Mesendoderm (in vitro differentiated cells): ENCODE results near the gene CLRN2.

ENCODE experiments used
- DNase-seq: peaks from one replicate; pipeline ENCODE4 v3.0.0; 2013
- H2AK5ac ChIP-seq: 2 replicates; pipeline ENCODE4 v1.6.1; 2013; ENCODE audit warnings: low read length, inconsistent platforms
- H2BK120ac ChIP-seq: 2 replicates; pipeline ENCODE4 v1.6.1; 2013; ENCODE audit warnings: low read depth, mild to moderate bottlenecking, low read length, moderate library complexity, mixed read lengths
- H2BK15ac ChIP-seq: replicated peaks from 2 replicates; pipeline ENCODE4 v1.6.1; 2013; ENCODE audit warnings: low read depth, mild to moderate bottlenecking, moderate library complexity
- H2BK5ac ChIP-seq: 2 replicates; pipeline ENCODE4 v1.6.1; 2013; ENCODE audit warnings: low read length, inconsistent platforms
- H3K18ac ChIP-seq: 2 replicates; pipeline ENCODE4 v1.6.1; 2013; ENCODE audit warnings: mild to moderate bottlenecking, low read length, mixed read lengths
- H3K23ac ChIP-seq: one replicate; pipeline ENCODE4 v1.6.1; 2013; ENCODE audit warnings: low read length
- H3K27ac ChIP-seq: 2 replicates; pipeline ENCODE4 v1.5.1; 2013; ENCODE audit warnings: low read depth, mild to moderate bottlenecking, inconsistent platforms, low read length, moderate library complexity
- H3K27me3 ChIP-seq: 2 replicates; pipeline ENCODE4 v1.6.1; 2013; ENCODE audit warnings: low read length, control low read depth, mild to moderate bottlenecking, inconsistent platforms; ENCODE audit not compliant: insufficient read depth, poor library complexity
- H3K36me3 ChIP-seq: 2 replicates; pipeline ENCODE4 v1.6.1; 2013; ENCODE audit warnings: low read length, inconsistent platforms; ENCODE audit not compliant: control insufficient read depth, insufficient read depth
- H3K4ac ChIP-seq: one replicate; pipeline ENCODE4 v1.6.1; 2013; ENCODE audit warnings: low read depth, mild to moderate bottlenecking, low read length, moderate library complexity
- H3K4me1 ChIP-seq: 2 replicates; pipeline ENCODE4 v1.6.1; 2013; ENCODE audit warnings: low read depth, low read length, inconsistent platforms; ENCODE audit not compliant: control insufficient read depth
- H3K4me2 ChIP-seq: 2 replicates; pipeline ENCODE4 v1.6.1; 2013; ENCODE audit warnings: low read length
- H3K4me3 ChIP-seq: 2 replicates; pipeline ENCODE4 v1.5.1; 2013; ENCODE audit warnings: mild to moderate bottlenecking, low read length
- H3K56ac ChIP-seq: one replicate; pipeline ENCODE4 v1.6.1; 2013; ENCODE audit warnings: low read length
- H3K79me1 ChIP-seq: 2 replicates; pipeline ENCODE4 v1.6.1; 2013; ENCODE audit warnings: low read length, inconsistent platforms
- H3K79me2 ChIP-seq: 2 replicates; pipeline ENCODE4 v1.6.1; 2013; ENCODE audit warnings: mild to moderate bottlenecking, low read length; ENCODE audit not compliant: control insufficient read depth, insufficient read depth
- H3K9ac ChIP-seq: 2 replicates; pipeline ENCODE4 v1.6.1; 2013; ENCODE audit warnings: low read length, inconsistent platforms
- H4K5ac ChIP-seq: one replicate; pipeline ENCODE4 v1.6.1; 2013; ENCODE audit warnings: low read length
- H4K8ac ChIP-seq: one replicate; pipeline ENCODE4 v1.6.1; 2013; ENCODE audit warnings: low read depth, mild to moderate bottlenecking, control low read depth, low read length, moderate library complexity
- WGBS: extraction: QIAGEN DNeasy Blood & Tissue Kit; methylation state at CpG from one replicate; pipeline ENCODE4 v1.1.7; 2013; ENCODE audit warnings: low lambda C conversion rate, missing lambda C conversion rate; ENCODE audit not compliant: insufficient coverage; ENCODE audit errors: extremely low coverage; 5-methylcytosine and 5-hydroxymethylcytosine counted together

Gene CLRN2

GRCh38 chr4:17489721-17490120 is 25.2 kb upstream of the CLRN2 start:
- Histone ChIP-seq H2BK120ac (no peak overlapping the region), H3K23ac (no peak overlapping the region), H3K4me3 (no peak overlapping the region), H2AK5ac (no peak overlapping the region), H2BK15ac (no peak overlapping the region), H3K79me1 (no peaks in the 10 kb centered on the region), H3K56ac (no peak overlapping the region), H3K27me3 (no peaks in the 10 kb centered on the region), H3K4me1 (no peaks in the 10 kb centered on the region), H3K36me3 (peaks cover 4% of the 10 kb centered on the region), H4K8ac (no peak overlapping the region), H2BK5ac (no peak overlapping the region), H3K79me2 (no peaks in the 10 kb centered on the region), H3K4me2 (no peak overlapping the region), H3K4ac (no peak overlapping the region), H3K27ac (no peak overlapping the region), H4K5ac (no peak overlapping the region), H3K18ac (no peak overlapping the region), H3K9ac (no peak overlapping the region)
- WGBS, result no CpG with 5 or more reads among the region's 8 CpGs
- no peak for DNase-seq

GRCh38 chr4:17490575-17491059 is 24.3 kb upstream of the CLRN2 start:
- no peaks in the 10 kb centered on the region for H3K4me1 ChIP-seq
- H3K27me3 ChIP-seq, result no peaks in the 10 kb centered on the region
- H3K23ac ChIP-seq, result no peak overlapping the region
- peak; percentile 4 for DNase-seq
- no peaks in the 10 kb centered on the region for H3K79me1 ChIP-seq
- no peak overlapping the region for H3K4me2 ChIP-seq
- H3K56ac ChIP-seq, result no peak overlapping the region
- no peaks in the 10 kb centered on the region for H3K79me2 ChIP-seq
- no peak overlapping the region for H4K5ac ChIP-seq
- H3K4me3 ChIP-seq, result no peak overlapping the region
- no peak overlapping the region for H4K8ac ChIP-seq
- no peak overlapping the region for H2AK5ac ChIP-seq
- no peak overlapping the region for H2BK5ac ChIP-seq
- no peak overlapping the region for H3K27ac ChIP-seq
- H3K9ac ChIP-seq, result no peak overlapping the region
- peaks cover 4% of the 10 kb centered on the region for H3K36me3 ChIP-seq
- WGBS, result no CpG with 5 or more reads among the region's 6 CpGs
- H2BK120ac ChIP-seq, result no peak overlapping the region
- no peak overlapping the region for H3K4ac ChIP-seq
- H3K18ac ChIP-seq, result no peak overlapping the region
- no peak overlapping the region for H2BK15ac ChIP-seq

GRCh38 chr4:17491196-17491595 is 23.8 kb upstream of the CLRN2 start:
- no peak overlapping the region for H3K4ac ChIP-seq
- H4K8ac ChIP-seq, result no peak overlapping the region
- no peak overlapping the region for H3K56ac ChIP-seq
- no peak overlapping the region for H3K4me3 ChIP-seq
- H3K27ac ChIP-seq, result no peak overlapping the region
- H3K4me2 ChIP-seq, result no peak overlapping the region
- H3K23ac ChIP-seq, result no peak overlapping the region
- H3K79me1 ChIP-seq, result no peaks in the 10 kb centered on the region
- no peaks in the 10 kb centered on the region for H3K4me1 ChIP-seq
- H3K18ac ChIP-seq, result no peak overlapping the region
- no peak for DNase-seq
- no peak overlapping the region for H2AK5ac ChIP-seq
- H3K79me2 ChIP-seq, result no peaks in the 10 kb centered on the region
- H2BK15ac ChIP-seq, result no peak overlapping the region
- no peak overlapping the region for H4K5ac ChIP-seq
- no peaks in the 10 kb centered on the region for H3K27me3 ChIP-seq
- H3K9ac ChIP-seq, result no peak overlapping the region
- no peak overlapping the region for H2BK5ac ChIP-seq
- no peak overlapping the region for H2BK120ac ChIP-seq
- H3K36me3 ChIP-seq, result peaks cover 4% of the 10 kb centered on the region
- WGBS, result no CpG with 5 or more reads among the region's 3 CpGs

- no peak for DNase-seq
- Histone ChIP-seq H3K18ac (no peak overlapping the region), H3K23ac (no peak overlapping the region), H2AK5ac (no peak overlapping the region), H3K4ac (no peak overlapping the region), H3K27ac (no peak overlapping the region), H4K8ac (no peak overlapping the region), H3K9ac (no peak overlapping the region), H2BK120ac (no peak overlapping the region), H3K56ac (no peak overlapping the region), H3K4me2 (no peak overlapping the region), H4K5ac (no peak overlapping the region), H2BK5ac (no peak overlapping the region), H3K36me3 (peaks cover 4% of the 10 kb centered on the region), H3K79me2 (no peaks in the 10 kb centered on the region), H3K4me1 (no peaks in the 10 kb centered on the region), H2BK15ac (no peak overlapping the region), H3K4me3 (no peak overlapping the region), H3K27me3 (no peaks in the 10 kb centered on the region), H3K79me1 (no peaks in the 10 kb centered on the region)
- WGBS, result no CpG with 5 or more reads among the region's 15 CpGs
Observed at GRCh38 chr4:17492058-17492741, 22.8 kb upstream of the CLRN2 start.

GRCh38 chr4:17492876-17493275 is 22.1 kb upstream of the CLRN2 start:
- Histone ChIP-seq H2BK120ac (no peak overlapping the region), H2BK15ac (no peak overlapping the region), H3K36me3 (peaks cover 4% of the 10 kb centered on the region), H3K56ac (no peak overlapping the region), H3K4me1 (no peaks in the 10 kb centered on the region), H3K23ac (no peak overlapping the region), H4K8ac (no peak overlapping the region), H3K79me1 (no peaks in the 10 kb centered on the region), H3K9ac (no peak overlapping the region), H3K27ac (no peak overlapping the region), H2BK5ac (no peak overlapping the region), H4K5ac (no peak overlapping the region), H3K18ac (no peak overlapping the region), H2AK5ac (no peak overlapping the region), H3K79me2 (no peaks in the 10 kb centered on the region), H3K4me3 (no peak overlapping the region), H3K4me2 (no peak overlapping the region), H3K27me3 (no peaks in the 10 kb centered on the region), H3K4ac (no peak overlapping the region)
- WGBS, result no CpG with 5 or more reads among the region's 2 CpGs
- DNase-seq, result no peak

GRCh38 chr4:17493619-17494018 is 21.3 kb upstream of the CLRN2 start:
- H3K56ac ChIP-seq, result no peak overlapping the region
- H3K4me2 ChIP-seq, result no peak overlapping the region
- H2BK5ac ChIP-seq, result no peak overlapping the region
- H3K79me1 ChIP-seq, result no peaks in the 10 kb centered on the region
- DNase-seq, result no peak
- H3K4me1 ChIP-seq, result no peaks in the 10 kb centered on the region
- no peak overlapping the region for H4K5ac ChIP-seq
- H4K8ac ChIP-seq, result no peak overlapping the region
- no peak overlapping the region for H3K9ac ChIP-seq
- H3K79me2 ChIP-seq, result no peaks in the 10 kb centered on the region
- H2BK15ac ChIP-seq, result no peak overlapping the region
- no peak overlapping the region for H2AK5ac ChIP-seq
- no peak overlapping the region for H3K4ac ChIP-seq
- H3K23ac ChIP-seq, result no peak overlapping the region
- no peak overlapping the region for H3K27ac ChIP-seq
- no CpG with 5 or more reads among the region's 4 CpGs for WGBS
- H3K4me3 ChIP-seq, result no peak overlapping the region
- peaks cover 4% of the 10 kb centered on the region for H3K36me3 ChIP-seq
- no peaks in the 10 kb centered on the region for H3K27me3 ChIP-seq
- H2BK120ac ChIP-seq, result no peak overlapping the region
- no peak overlapping the region for H3K18ac ChIP-seq
